Central memory CD8-positive, alpha-beta T cell (primary cell): ENCODE measurements around the gene FAT1.
"Not testable (repeated sequence)": the region's sequence is repeated elsewhere in the genome, so short reads cannot be mapped to it uniquely, and the experiment has no call there.

Experiments
- ATAC-seq: fragments of 150-1000 bp; cut with Tn5 transposase; replicated peaks from 2 replicates; pipeline ENCODE4 v1.10.0; 2022; ENCODE audit warnings: mild to moderate bottlenecking, moderate FRiP score, moderate number of reproducible peaks; ENCODE audit not compliant: poor library complexity, severe bottlenecking; ENCODE audit errors: extremely low read depth
- DNase-seq, 2 donors: peaks; one replicate each; pipeline ENCODE4 v3.0.0; 2021; ENCODE audit warnings: low spot score in 2 of 2
- H3K27ac Mint-ChIP-seq: one replicate; pipeline ENCODE4 v1.8.0; 2022; ENCODE audit warnings: low read depth, mild to moderate bottlenecking, moderate library complexity, mixed read lengths
- H3K27me3 Mint-ChIP-seq: one replicate; pipeline ENCODE4 v1.8.0; 2022; ENCODE audit warnings: mixed read lengths
- H3K36me3 Mint-ChIP-seq: one replicate; pipeline ENCODE4 v1.8.0; 2022; ENCODE audit warnings: mild to moderate bottlenecking, moderate library complexity, mixed read lengths; ENCODE audit not compliant: insufficient read depth
- H3K4me1 Mint-ChIP-seq: one replicate; pipeline ENCODE4 v1.8.0; 2022; ENCODE audit warnings: mixed read lengths
- H3K4me3 Mint-ChIP-seq: one replicate; pipeline ENCODE4 v1.8.0; 2022; ENCODE audit warnings: mild to moderate bottlenecking, moderate library complexity, mixed read lengths
- H3K9me3 Mint-ChIP-seq: one replicate; pipeline ENCODE4 v1.8.0; 2022; ENCODE audit warnings: mixed read lengths

FAT1 gene, protein sequence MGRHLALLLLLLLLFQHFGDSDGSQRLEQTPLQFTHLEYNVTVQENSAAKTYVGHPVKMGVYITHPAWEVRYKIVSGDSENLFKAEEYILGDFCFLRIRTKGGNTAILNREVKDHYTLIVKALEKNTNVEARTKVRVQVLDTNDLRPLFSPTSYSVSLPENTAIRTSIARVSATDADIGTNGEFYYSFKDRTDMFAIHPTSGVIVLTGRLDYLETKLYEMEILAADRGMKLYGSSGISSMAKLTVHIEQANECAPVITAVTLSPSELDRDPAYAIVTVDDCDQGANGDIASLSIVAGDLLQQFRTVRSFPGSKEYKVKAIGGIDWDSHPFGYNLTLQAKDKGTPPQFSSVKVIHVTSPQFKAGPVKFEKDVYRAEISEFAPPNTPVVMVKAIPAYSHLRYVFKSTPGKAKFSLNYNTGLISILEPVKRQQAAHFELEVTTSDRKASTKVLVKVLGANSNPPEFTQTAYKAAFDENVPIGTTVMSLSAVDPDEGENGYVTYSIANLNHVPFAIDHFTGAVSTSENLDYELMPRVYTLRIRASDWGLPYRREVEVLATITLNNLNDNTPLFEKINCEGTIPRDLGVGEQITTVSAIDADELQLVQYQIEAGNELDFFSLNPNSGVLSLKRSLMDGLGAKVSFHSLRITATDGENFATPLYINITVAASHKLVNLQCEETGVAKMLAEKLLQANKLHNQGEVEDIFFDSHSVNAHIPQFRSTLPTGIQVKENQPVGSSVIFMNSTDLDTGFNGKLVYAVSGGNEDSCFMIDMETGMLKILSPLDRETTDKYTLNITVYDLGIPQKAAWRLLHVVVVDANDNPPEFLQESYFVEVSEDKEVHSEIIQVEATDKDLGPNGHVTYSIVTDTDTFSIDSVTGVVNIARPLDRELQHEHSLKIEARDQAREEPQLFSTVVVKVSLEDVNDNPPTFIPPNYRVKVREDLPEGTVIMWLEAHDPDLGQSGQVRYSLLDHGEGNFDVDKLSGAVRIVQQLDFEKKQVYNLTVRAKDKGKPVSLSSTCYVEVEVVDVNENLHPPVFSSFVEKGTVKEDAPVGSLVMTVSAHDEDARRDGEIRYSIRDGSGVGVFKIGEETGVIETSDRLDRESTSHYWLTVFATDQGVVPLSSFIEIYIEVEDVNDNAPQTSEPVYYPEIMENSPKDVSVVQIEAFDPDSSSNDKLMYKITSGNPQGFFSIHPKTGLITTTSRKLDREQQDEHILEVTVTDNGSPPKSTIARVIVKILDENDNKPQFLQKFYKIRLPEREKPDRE (N-terminal part only)

DNA sequence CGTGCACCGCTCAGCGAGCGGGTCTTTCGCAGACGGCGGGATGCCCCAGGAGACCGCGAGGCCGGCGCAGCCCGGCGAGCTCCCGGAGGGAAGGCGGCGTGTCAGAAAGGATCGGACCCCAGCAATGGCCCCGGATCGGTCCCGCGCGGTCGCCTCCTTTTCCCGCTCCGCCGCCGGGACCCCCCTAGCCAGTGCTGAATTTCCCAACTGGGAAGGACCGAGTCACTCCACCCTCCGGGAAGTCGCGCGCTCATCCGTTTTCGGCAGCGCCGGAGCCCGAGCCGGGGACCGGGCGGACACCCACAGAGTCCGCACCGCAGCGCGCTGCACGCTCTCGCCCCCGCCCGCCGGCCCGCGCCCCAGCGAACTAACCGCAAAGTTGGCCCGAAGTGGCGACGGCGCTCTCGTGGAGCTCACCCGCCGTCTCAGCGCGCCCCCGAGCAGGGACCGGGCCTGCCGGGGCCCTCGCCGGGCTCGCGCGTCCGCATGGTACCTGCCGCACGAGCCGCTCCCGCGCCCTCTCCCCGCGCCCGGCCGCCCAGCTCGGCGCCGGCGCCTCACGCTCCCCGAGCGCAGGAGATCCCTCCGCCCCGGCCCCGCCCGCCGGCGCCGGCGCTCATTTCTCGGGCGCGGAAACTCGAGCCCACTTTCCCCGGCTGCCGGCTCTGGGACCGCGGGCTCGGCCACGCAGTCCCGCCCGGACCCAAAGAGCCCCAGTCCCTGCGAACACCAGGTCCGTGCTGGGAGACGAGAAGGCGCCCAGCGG lies at the start of gene FAT1:
Gene FAT1 (minus strand): TSS at position 565 of the 766 bp plus-strand sequence. CDS start 14,029 bp downstream, outside the sequence.
- Mint-ChIP-seq H3K4me1 (no peaks in the 10 kb centered on the region), H3K9me3 (no peaks in the 10 kb centered on the region), H3K27ac (no peak within 1 kb of the TSS), H3K36me3 (peaks cover 2% of the 10 kb centered on the region), H3K27me3 (peaks cover 35% of the 10 kb centered on the region), H3K4me3 (no peak within 1 kb of the TSS)
- ATAC-seq (no peak), DNase-seq (no peak)

DNA sequence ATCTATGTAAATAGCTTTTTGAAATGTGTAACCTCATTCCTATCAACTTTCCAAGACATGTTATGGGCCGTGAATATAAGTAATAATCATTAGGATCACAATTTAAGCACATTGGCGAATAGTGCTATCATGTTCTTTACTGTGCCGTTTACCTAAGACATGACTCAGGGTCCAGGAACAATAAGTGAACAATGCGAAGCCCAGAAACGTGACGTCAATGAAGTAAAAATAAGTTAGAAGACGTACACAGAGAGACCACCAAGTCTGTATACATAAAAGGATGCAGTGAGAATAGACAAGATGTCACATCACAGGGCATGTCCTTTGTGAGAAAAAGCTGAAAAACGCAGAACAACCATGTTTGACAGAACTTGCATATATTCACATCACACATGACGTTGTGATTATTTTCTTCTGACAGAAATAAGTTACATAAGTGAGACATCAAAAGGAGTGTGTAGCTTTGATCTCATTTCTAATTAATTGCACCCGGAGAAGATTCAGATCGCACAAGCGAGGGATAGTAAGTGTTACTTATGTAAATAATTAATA lies 49.4 kb upstream of the FAT1 start:
- Mint-ChIP-seq H3K36me3 (no peaks in the 10 kb centered on the region), H3K27me3 (no peaks in the 10 kb centered on the region), H3K27ac (no peak overlapping the region), H3K4me1 (no peaks in the 10 kb centered on the region), H3K9me3 (peaks cover 16% of the 10 kb centered on the region), H3K4me3 (no peak overlapping the region)
- DNase-seq (no peak), ATAC-seq (no peak)

DNA sequence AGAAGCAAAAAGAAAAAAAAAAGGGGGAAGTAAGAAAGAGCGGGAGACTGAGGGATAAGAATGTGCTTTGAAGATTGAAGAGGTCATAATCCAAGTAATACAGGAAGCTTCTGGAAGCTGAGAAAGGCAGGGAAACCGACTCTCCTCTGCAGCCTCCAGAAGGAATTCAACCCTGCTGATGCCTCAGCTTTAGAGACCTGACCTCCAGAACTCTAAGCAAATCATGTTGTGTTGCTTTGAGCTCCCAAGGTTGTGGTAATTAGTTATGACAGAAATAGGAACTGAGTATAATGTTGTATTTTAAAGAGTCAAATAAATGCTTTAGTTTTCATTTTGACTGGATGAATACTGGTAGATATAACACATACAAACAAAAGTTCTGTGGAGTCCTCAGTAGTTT lies 48.0 kb upstream of the FAT1 start:
- ATAC-seq: no peak
- no peak overlapping the region for H3K4me3 Mint-ChIP-seq
- H3K27me3 Mint-ChIP-seq: no peaks in the 10 kb centered on the region
- H3K27ac Mint-ChIP-seq: no peak overlapping the region
- no peaks in the 10 kb centered on the region for H3K4me1 Mint-ChIP-seq
- H3K9me3 Mint-ChIP-seq: peaks cover 22% of the 10 kb centered on the region
- no peaks in the 10 kb centered on the region for H3K36me3 Mint-ChIP-seq
- DNase-seq: no peak

DNA sequence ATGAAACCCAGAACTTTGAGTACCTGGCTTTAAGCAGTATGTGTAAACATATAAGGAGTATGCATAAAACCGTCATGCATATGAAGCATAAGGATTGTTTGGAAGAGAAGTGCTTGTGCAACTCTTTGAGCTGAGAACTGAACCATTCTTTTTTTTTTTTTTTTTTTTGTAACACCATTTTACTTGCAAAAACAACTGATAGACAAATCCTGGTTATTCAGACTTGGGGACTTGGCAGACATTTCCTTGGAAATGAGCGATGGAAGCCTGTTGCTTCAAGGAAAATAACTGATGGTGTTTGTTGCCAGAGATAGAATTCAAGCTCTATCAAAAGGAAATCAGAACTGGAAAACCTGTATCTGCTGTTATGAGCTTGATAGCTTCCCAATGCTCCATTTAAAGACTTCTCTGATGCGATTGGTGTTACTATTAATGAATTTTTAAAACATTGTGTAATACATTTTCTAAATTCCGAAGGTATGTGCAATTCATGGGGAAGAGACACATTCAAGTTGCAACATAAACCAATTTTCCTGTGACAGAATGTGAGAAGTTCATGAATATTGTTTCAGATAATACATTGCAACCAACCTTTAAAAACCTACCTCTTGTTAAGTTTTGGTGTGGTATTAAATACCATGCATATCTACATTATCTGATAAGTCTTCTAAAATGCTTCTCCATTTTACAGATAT lies 47.0 kb upstream of the FAT1 start:
- no peak overlapping the region for H3K4me3 Mint-ChIP-seq
- ATAC-seq (no peak), DNase-seq (no peak)
- H3K36me3 Mint-ChIP-seq: no peaks in the 10 kb centered on the region
- no peaks in the 10 kb centered on the region for H3K27me3 Mint-ChIP-seq
- H3K4me1 Mint-ChIP-seq: no peaks in the 10 kb centered on the region
- H3K9me3 Mint-ChIP-seq: peaks cover 20% of the 10 kb centered on the region
- H3K27ac Mint-ChIP-seq: no peak overlapping the region

DNA sequence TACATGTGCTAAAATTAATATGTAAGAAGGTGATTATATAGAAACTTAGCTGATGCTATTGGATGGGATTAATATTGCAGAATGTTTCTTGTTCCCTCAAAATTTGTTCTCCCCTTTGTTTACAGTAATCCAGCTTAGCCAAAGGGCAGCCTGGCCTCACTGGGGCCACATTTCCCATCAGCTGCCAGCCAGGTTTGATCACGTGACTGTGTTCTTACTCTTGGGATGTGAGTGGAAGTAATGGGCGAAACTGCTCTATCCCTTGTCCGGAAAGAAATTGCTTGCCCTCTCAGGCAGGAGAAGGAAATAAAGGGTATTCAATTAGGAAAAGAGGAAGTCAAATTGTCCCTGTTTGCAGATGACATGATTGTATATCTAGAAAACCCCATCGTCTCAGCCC lies 44.1 kb upstream of the FAT1 start:
- ATAC-seq (no peak), DNase-seq (no peak)
- Mint-ChIP-seq H3K27ac (no peak overlapping the region), H3K9me3 (peaks cover 6% of the 10 kb centered on the region), H3K4me3 (no peak overlapping the region), H3K4me1 (no peaks in the 10 kb centered on the region), H3K36me3 (no peaks in the 10 kb centered on the region), H3K27me3 (no peaks in the 10 kb centered on the region)

DNA sequence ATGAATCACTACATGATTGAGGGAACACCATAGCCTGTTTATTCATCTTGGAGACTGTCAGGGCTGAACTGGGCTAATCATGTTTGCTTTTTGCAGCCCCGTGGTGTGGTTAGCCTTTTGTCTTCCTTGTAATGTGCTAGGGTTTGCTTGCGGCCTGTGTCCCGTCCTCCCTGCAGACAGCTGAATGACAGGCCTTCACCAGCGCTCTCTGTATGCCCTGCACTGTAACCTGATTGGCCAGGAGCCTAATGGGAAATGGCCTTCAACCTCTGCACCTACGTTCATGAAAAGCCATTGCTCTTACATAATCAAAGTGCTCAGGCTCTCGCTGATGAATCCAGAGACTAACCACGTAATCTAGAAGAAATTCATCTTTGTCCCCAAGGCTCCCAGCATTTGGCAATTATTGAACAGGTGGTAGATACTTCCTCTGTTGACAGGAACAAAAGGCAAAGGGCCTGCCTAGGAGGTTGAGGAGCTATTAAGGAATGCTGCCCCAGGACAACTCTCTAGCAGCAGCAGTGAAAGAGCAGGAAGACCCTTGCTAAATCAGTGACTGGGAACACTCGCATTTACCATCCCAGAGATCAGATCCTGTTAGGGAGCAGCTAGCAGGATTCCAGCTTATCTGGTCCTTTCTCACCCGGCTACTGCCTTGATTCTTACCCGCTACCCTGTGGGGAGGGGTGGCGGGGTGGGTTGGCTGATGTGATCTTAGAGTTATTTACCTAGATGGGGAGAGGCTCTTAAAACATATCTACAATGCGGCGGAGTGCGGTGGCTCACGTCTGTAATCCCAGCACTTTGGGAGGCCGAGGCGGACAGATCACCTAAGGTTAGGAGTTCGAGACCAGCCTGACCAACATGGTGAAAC lies 42.3 kb upstream of the FAT1 start:
- peaks cover 9% of the 10 kb centered on the region for H3K9me3 Mint-ChIP-seq
- no peak overlapping the region for H3K4me3 Mint-ChIP-seq
- no peaks in the 10 kb centered on the region for H3K4me1 Mint-ChIP-seq
- H3K27ac Mint-ChIP-seq: no peak overlapping the region
- no peaks in the 10 kb centered on the region for H3K27me3 Mint-ChIP-seq
- ATAC-seq (no peak), DNase-seq (no peak)
- H3K36me3 Mint-ChIP-seq: no peaks in the 10 kb centered on the region

DNA sequence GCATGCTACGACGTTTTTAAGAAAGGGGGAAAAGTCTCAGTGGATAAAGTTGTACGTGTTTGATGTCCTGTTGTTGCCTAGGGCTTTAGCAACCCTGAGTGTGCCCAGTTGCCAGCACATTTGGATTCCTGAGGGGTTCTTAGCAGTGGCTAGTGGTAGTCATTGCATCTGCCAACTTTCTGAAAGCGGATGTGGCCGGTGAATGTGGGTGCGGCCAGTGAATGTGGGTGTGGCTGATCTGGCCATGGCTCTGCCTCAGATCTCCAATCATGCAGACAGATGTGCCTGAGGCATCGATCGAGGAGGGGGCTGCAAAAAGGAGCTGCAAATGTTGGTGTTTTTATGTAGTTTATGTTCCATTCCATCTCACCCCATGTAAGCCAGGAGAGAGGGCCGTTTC lies 41.5 kb upstream of the FAT1 start:
- Mint-ChIP-seq H3K27me3 (no peaks in the 10 kb centered on the region), H3K4me3 (no peak overlapping the region), H3K4me1 (no peaks in the 10 kb centered on the region), H3K9me3 (peaks cover 12% of the 10 kb centered on the region), H3K27ac (no peak overlapping the region), H3K36me3 (no peaks in the 10 kb centered on the region)
- no peak for DNase-seq
- no peak for ATAC-seq

DNA sequence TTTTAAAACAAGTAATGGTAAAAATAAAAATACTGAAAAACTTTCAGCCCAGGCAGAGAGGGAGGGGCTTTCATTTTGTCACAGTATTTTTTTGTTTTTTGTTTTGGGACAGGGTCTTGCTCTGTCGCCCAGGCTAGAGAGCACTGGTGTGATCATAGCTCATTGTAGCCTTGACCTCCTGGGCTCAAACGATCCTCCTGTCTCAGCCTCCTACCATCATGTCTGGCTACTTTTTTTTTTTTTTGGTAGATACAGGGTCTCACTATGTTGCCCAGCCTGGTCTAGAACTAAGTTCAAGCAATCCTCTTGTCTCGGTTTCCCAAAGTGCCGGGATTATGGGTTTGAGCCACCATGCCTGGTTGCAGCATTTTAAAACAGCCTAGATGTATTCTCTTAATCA lies 40.8 kb upstream of the FAT1 start:
- Mint-ChIP-seq H3K36me3 (no peaks in the 10 kb centered on the region), H3K27ac (no peak overlapping the region), H3K4me1 (no peaks in the 10 kb centered on the region), H3K9me3 (peaks cover 12% of the 10 kb centered on the region), H3K4me3 (no peak overlapping the region), H3K27me3 (no peaks in the 10 kb centered on the region)
- ATAC-seq (no peak), DNase-seq (no peak)

DNA sequence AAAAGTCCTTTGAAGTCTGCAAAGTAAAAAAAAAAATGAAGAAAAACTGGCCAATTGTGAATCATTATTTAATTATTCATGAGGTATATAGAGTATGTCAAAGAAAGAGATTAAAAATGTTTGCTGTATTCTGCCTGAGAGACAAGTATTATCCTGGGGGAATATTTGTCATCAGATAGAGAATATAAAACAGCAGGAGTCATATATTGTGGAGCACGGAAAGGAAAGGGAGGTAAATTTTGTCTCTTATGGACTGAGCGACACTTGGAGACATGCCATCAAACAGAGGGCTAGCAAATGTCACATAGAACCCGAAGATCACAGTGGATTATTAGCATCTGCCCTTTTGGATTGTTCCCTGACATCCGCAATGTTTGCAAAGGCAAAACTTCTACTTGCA lies 39.2 kb upstream of the FAT1 start:
- Mint-ChIP-seq H3K27me3 (no peaks in the 10 kb centered on the region), H3K36me3 (no peaks in the 10 kb centered on the region), H3K4me3 (no peak overlapping the region), H3K27ac (no peak overlapping the region), H3K9me3 (peaks cover 17% of the 10 kb centered on the region), H3K4me1 (no peaks in the 10 kb centered on the region)
- no peak for DNase-seq
- no peak for ATAC-seq

DNA sequence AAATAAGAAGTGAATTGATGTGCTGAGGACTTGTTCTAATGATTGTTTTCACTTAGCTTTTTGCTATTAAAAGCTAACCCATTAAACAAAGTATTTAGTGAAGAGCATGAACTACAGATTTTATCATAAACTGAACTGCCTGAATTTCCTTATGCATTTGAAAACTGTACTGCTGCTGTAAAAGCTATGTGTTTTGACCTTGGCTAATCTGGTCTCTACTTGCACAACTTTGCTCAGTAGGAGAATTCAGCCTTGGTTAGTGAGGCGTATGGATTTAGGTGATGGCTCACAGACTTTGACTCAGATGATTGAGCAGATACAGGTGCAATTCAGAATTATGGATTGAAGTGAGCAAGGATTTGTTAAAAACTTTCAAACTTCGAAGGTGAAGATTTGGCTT lies 38.7 kb upstream of the FAT1 start:
- H3K27me3 Mint-ChIP-seq: no peaks in the 10 kb centered on the region
- H3K4me3 Mint-ChIP-seq: no peak overlapping the region
- no peak overlapping the region for H3K27ac Mint-ChIP-seq
- no peaks in the 10 kb centered on the region for H3K4me1 Mint-ChIP-seq
- peaks cover 17% of the 10 kb centered on the region for H3K9me3 Mint-ChIP-seq
- ATAC-seq (no peak), DNase-seq (no peak)
- H3K36me3 Mint-ChIP-seq: no peaks in the 10 kb centered on the region

DNA sequence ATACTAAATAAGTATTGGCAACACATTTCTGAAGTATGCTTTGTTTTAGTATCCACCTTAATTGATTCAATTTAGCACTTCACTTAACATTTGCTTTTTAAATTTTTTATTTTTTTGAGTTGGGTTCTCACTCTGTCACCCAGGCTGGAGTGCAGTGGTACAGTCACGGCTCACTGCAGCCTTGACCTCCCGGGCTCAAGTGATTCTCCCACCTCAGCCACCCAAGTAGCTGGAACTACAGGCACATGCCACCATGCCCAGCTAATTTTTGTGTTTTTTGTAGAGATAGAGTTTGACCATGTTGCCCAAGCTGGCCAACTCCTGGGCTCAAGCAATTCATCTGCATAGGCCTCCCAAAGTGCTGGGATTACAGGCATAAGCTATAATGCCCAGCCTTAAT lies 38.3 kb upstream of the FAT1 start:
- not testable (repeated sequence) for H3K4me3 Mint-ChIP-seq, ATAC-seq, H3K27ac Mint-ChIP-seq, H3K27me3 Mint-ChIP-seq, H3K4me1 Mint-ChIP-seq, DNase-seq, H3K36me3 Mint-ChIP-seq
- peaks cover 20% of the 10 kb centered on the region for H3K9me3 Mint-ChIP-seq
